ENCODE measurements around the gene IQGAP2.

DNA sequence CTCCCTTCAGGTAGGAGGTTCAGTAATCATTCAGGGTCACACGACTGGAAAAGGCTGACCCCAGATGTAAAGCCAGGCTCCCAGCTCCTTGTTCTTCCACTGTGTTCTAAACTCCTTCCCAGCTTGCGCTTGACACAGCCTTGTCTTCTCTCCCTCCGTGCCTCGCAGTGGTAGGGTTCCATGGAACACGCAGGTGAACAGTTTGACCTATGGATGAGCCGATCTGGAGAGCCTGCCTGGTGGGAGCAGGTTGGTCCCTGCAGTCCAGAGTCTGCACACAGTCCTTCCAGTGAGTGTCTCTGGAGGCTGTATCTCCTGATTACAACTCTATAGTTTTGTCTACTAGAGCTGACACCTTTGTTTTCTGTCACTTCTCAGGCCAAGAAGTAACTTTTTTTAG, 85.9 kb downstream of the IQGAP2 start:
- TF ChIP-seq CTCF (conservative IDR thresholded peaks at IDR 0.05) (no peak), EZH2 (IDR thresholded peaks at IDR 0.05; ENCODE audit: low read depth) (no peak)
